Vagina (tissue), 2 donors: ENCODE data around the gene DPEP1.

Experiments
- CTCF ChIP-seq, 3 experiments: fragments of 450-650 bp in 2 of 3; fragments of 200-600 bp in 1 of 3; sonication (generic) in 1 of 3; IDR thresholded peaks; one replicate each; pipeline ENCODE4 v1.5.1; 2017 to 2019; ENCODE audit warnings: antibody characterized with exemption in 3 of 3, mild to moderate bottlenecking in 2 of 3, moderate library complexity in 2 of 3
- POLR2A ChIP-seq, 2 donors: fragments of 450-650 bp; IDR thresholded peaks; one replicate each; pipeline ENCODE4 v1.6.1; 2017; ENCODE audit warnings: antibody characterized with exemption in 2 of 2, mild to moderate bottlenecking in 2 of 2, moderate library complexity in 2 of 2
- POLR2AphosphoS5 ChIP-seq, 2 donors: sonication (generic); formaldehyde crosslinking; IDR thresholded peaks; one replicate each; pipeline ENCODE4 v1.9.0; 2017; ENCODE audit warnings: antibody characterized with exemption in 2 of 2, mild to moderate bottlenecking in 2 of 2, low read depth in 1 of 2; ENCODE audit not compliant: insufficient read depth in 1 of 2

- TF ChIP-seq CTCF (IDR thresholded peaks at IDR 0.05) (no peak), POLR2AphosphoS5 (IDR thresholded peaks at IDR 0.05; ENCODE audit: insufficient read depth in 1 of 2, low read depth in 1 of 2) (peak in 1 of 2 donors; percentile 69), POLR2A (IDR thresholded peaks at IDR 0.05) (no peak)
Observed at GRCh38 chr16:89565506-89566372, 47.7 kb upstream of the DPEP1 start.
